AG09309 (cell line): ENCODE results near the gene FCHSD2.

Experiments used
- DNase-seq: peaks from one replicate; pipeline ENCODE4 v3.0.0-alpha.2; 2010; ENCODE audit warnings: low read depth
- H3K4me3 ChIP-seq: 2 replicates; pipeline ENCODE4 v1.5.1; 2011; ENCODE audit warnings: mild to moderate bottlenecking, low read depth, low read length, moderate library complexity; ENCODE audit not compliant: control insufficient read depth
- TF ChIP-seq, protein P1 (sequence below): IDR thresholded peaks from 2 replicates; pipeline ENCODE4 v1.5.1; 2011; ENCODE audit warnings: mild to moderate bottlenecking, low read depth, low read length, inconsistent platforms; ENCODE audit not compliant: insufficient read depth, control insufficient read depth; ENCODE audit errors: missing control alignments

Gene FCHSD2

DNA sequence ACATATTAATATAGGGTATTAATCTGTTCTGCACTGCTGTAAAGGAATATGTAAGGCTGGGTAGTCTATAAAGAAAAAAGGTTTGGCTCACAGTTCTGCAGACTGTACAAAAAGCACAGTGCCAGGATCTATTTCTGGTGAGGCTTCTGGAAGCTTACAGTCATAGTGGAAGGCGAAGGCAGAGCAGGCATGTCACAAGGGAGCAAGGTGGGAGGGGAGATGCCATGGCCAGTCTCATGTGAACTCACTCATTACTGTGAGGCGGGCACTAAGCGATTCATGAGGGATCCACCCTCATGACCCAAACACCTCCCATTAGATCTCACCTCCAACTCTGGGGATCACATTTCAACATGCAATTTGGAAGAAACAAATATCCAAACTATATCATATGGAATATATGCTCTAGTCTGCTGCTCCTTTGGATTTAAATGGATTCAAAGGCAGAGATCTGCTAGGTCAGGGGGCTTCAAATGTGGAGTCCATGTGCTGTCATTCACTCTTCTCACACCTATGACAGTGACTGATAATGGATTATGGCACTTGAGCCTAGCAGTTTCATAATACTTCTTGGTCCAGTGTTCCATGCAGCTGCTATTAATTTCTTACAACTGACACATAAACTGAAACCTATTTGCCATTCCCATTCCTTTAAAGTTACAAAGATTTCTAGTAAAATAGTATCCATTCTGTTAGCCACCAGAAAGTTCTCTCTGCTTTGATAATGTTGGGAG is 182.0 kb downstream of the FCHSD2 start:
- TF ChIP-seq, protein P1, sequence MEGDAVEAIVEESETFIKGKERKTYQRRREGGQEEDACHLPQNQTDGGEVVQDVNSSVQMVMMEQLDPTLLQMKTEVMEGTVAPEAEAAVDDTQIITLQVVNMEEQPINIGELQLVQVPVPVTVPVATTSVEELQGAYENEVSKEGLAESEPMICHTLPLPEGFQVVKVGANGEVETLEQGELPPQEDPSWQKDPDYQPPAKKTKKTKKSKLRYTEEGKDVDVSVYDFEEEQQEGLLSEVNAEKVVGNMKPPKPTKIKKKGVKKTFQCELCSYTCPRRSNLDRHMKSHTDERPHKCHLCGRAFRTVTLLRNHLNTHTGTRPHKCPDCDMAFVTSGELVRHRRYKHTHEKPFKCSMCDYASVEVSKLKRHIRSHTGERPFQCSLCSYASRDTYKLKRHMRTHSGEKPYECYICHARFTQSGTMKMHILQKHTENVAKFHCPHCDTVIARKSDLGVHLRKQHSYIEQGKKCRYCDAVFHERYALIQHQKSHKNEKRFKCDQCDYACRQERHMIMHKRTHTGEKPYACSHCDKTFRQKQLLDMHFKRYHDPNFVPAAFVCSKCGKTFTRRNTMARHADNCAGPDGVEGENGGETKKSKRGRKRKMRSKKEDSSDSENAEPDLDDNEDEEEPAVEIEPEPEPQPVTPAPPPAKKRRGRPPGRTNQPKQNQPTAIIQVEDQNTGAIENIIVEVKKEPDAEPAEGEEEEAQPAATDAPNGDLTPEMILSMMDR, result no peak
- DNase-seq, result no peak
- no peak overlapping the region for H3K4me3 ChIP-seq

- DNase-seq, result no peak
- TF ChIP-seq, protein P1, result no peak
- H3K4me3 ChIP-seq, result no peak overlapping the region
Observed at GRCh38 chr11:72958791-72959190, 183.3 kb downstream of the FCHSD2 start.

DNA sequence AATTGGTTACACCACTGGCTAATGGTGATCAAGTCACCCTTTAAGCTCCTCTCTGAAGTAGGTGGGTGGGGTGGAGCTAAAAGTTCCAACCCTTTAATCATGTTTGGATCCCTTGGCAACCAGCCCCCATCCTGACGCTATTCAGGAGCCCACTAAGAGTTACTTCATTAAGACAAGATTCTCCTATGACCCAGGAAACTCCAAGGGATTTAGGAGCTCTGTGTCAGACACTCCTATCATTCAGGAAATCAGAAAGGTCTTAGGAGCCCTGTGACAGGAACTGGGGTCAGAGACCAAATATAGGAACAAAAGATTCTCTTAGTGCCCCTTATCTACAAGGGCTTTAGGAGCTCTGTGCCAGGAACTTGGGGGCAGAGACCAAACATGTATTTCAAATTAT is 186.7 kb downstream of the FCHSD2 start:
- DNase-seq, result no peak
- TF ChIP-seq, protein P1, result no peak
- H3K4me3 ChIP-seq, result no peak overlapping the region

DNA sequence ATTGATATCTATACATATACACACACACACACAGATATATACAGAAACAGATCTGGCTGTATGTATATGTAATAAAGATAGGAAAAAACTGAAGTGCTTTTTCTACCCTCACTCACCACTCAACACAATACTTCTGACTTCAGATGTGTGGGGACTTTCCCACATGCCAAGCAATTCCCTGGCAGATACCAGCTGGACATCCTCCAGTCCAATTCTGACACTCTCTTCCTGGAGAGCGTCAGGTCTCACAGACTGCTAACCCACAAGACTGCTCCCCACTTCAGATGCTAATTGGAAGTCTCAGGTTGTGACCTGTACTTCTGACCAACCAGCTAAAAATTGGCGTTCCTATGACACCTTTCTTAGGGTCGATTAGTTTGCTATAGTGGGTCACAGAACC is 187.3 kb downstream of the FCHSD2 start:
- no peak for DNase-seq
- TF ChIP-seq, protein P1, result no peak
- no peak overlapping the region for H3K4me3 ChIP-seq

DNA sequence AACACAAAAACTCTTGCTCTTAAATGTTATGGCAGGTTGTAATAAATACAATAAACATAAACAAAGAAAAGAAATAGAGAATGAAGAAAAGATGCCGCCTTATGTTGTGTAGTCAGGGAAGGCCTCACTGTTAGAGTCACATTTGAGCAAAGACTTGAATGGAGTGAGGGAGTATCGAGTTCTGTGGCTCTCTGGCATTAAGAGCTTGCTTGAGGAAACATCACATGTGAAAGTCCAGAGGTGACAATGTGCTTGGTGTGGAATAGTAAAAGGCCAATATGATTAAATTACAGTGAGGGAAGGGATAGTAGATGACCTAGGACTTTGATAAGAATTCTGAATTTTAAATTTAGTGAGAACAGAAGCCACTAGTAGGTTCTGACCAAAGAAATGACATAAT is 188.5 kb downstream of the FCHSD2 start:
- H3K4me3 ChIP-seq, result no peak overlapping the region
- TF ChIP-seq, protein P1, result no peak
- DNase-seq, result no peak

GRCh38 chr11:72951888-72952287 is 190.2 kb downstream of the FCHSD2 start:
- TF ChIP-seq, protein P1, result no peak
- no peak for DNase-seq
- no peak overlapping the region for H3K4me3 ChIP-seq
